Measurements from ENCODE around the gene KIF16B.
"Not testable (repeated sequence)": the region's sequence is repeated elsewhere in the genome, so short reads cannot be mapped to it uniquely, and the experiment has no call there.

KIF16B gene

DNA sequence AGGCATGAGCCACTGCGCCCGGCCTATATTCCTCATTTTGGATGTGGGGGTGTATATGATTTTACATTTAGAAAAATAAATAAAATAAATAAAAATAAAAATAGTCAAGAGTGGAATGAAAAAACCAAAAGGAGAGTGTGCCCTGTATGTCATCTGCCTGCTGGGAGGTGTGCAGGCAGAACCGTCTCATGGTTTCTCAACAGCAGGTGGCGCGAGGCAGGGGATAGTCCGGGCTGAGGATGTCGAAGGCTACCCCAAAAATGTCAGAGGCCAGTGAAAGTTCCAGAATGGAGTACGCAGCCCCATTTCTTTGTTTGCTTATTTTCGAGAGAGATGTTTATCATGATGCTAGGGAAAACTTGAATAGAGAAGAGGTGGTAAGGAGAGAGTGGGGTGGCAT is 16.4 kb upstream of the KIF16B start:
- DNase-seq (ENCODE audit: low spot score), result no peak

DNA sequence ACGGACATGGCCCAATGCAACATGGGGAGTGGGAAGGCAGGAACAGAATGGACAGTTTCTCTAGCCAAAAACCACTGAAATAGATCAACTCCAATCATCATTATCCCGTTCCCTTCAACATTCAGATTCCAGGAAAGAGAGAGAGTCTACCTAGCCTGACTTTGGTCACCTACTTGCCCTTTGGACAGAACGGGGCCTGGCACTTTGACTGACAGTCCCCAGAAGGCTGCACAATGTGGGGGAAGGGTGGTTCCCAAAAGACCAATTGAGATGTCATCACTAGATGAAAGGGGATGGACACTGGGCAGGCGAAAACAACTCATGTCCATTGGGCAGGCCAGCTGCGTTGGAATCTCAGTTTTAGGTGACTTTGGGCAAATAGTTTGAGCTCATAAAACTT is 15.0 kb upstream of the KIF16B start:
- no peak for DNase-seq (ENCODE audit: low spot score)

DNA sequence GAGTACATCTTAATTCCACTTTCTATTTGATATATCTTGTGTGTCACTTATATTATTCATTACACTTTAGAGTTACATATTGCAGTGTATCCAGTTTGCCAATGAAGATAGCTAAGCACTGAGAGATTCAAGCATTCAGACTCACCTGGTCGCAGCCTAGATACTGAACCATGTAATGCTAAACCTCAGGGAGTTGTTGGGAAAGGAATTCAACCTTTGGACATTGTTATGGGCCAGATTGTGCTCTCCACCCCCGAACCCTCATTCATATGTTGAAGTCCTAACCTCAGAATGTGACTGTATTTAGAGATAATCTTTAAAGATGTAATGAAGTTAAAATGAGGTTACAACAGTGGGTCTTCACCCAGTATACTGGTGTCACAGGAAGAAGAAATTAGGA is 13.8 kb upstream of the KIF16B start:
- DNase-seq (ENCODE audit: low spot score), result peak; percentile 42

DNA sequence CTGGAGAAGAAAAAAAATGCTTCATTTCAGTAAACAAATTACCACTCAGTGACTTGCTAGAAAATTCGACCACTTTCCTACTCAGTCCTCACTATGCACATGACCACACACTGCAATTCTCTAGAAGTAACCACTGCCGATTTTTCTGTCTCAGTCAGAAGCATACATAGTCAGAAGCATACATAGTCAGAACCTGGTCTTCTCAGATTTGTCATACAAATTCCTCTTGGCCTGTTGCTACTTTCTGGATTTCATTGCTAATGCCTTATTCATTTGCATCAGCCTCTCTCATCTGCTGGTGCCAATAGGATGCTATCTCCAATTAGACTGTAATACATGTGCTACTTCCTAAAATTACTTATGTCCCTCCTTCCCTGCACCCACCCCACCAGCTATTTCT is 10.2 kb upstream of the KIF16B start:
- no peak for DNase-seq (ENCODE audit: low spot score)

DNA sequence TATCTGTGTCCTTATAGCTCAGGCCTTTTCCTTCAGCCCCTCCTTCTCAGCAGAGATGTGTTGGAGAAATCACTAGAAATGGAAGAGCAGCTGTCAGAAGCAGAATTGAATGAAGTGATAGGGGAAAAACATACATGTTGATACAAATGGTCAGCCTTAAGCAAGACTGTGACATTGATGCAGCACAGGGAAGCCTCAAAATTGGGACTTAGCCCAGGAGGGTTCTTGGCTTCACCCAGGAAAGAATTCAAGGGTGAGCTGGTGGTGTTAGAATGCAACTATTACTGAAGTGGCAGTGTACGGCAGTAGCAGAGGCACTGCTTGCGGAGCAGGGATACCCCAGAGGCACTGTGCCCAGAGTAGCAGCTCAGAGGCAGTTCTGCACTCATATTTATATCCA is 8.0 kb upstream of the KIF16B start:
- no peak for DNase-seq (ENCODE audit: low spot score)

DNA sequence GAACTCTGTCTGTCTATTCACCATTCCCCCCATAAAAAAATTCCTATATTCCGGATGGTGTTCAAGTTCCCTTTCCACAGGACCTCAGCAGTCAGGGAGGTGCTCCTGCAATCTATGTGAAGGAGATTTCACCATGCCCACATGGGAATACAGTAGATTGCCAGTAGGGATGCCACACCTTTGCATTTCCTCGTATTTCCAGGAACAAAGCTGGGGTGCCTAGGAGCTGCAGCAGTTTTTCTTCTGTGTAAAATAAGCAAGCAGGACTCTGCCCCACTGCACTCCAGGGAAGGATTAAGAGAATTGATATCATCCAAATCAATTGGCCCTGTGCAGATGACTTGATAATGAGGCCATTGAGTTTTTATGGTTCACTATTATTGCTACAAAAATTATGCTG is 7.4 kb upstream of the KIF16B start:
- no peak for DNase-seq (ENCODE audit: low spot score)

DNA sequence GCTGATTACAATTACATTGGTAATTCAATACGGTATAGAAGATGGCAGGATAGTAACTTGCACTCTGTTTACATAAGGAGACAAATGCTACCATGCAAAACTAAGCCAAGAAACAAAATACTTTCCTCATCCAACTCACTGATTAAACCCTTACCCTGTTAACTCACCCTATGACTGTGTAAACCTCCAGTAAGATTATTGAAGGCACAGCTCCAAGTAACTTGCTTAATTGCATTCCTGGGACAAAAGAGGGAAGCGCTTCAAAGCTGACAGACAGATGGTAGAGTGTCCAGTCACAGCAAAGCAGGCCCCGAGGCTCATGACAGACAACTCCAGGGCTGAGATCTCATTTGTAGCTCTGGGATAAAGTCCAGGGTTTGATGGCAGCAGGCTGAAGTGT is 6.9 kb upstream of the KIF16B start:
- no peak for DNase-seq (ENCODE audit: low spot score)

DNA sequence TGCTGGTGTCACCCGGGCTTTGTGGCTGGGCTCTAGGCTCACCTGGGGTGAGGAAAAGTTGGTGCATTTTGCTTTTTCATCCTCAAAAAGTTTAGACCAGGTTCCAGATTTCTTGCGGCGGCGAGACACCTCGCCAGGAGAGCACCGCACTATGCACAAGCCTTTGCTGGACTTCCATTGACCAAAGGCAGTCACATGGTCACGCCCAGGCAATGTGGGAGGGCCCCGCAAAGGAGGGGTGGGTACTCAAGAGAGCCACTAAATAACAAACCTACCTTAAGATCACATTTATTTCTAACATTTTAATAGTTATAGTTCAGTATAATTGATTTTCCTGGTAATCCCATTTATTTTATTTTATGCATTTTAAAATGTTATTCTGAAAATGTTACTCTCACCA is 3.0 kb upstream of the KIF16B start:
- no peak for DNase-seq (ENCODE audit: low spot score)

DNA sequence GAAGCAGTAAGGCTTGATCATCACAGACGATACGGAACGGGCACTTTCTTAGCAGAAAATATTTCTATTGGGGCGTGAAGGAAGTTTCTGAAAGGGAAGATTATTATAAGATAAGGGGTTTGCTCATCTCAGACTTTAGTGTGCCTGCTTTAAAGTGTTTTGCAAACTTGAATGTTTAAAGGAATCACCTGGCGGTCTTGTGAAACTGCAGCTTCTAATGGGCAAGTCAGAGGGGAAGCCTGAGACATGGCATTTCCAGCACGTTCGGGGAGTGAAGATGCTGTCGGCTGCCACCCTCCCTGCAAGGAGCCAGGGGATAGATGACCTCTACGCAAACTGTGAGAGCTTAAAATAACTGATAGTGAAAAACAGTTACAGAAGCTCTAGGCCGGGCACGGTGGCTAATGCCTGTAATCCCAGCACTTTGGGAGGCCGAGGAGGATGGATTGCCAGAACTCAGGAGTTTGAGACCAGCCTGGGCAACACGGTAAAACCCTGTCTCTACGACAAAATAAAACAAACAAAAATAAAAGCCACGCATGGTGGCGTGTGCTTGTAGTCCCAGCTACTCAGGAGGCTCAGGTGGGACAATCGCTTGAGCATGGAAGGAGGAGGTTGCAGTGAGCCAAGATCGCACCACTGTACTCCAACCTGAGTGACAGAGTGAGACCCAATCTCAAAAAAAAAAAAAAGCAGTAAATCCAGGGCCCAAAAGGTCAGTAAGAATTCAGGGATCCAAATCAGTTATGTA is 2.3 kb upstream of the KIF16B start:
- DNase-seq (ENCODE audit: low spot score), result no peak

DNA sequence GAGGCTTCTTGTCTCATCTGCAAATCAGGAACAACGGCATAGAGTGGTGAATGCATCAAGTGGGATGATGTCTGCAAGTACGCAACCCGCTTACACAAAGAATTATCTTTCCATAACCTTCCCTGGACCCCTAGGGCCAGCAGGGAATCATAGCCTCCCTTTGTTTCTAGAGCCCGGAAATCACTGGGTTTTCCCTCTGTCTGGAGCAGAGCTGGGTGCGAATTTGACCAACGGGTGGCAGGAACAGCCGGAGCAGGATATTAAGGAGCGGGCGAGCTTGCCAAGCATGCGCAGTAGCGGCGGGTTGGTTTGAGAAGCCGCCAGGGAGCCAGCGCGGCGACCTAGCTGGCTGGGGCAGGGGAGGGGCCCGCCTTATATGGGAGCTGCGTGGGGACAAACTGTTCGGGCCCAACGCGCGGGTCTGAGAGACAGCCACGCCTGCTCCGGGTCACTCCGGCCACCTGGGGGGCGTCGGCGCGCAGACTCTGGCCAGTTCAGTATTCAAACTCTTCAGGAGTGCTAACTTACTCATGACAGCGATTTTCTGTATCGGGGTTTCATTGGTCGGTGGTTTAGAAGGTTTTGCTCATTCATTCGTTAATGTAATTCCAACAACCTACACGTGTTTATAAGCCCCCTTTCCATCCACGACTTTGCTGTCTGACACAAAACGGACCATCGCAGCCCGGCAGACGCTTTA is 1.6 kb upstream of the KIF16B start:
- peak; percentile 88 for DNase-seq (ENCODE audit: low spot score)

DNA sequence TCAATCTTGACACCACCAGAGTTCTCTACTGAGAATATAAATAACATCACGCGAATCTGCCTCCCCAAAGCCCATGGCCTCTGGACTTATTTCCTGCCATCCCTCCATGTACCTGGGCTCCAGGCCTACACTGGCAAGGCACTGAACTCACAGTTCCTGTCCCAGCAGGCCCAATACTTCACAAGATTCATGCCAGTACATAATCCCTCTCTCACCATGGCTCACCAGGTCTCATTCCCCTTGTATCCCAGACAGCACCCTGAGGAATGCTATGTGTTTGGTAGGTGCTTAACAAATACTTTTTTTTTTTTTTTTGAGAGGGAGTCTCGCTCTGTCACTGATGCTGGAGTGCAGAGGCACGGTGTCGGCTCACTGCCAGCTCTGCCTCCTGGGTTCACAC is 1.9 kb downstream of the KIF16B start:
- DNase-seq (ENCODE audit: low spot score), result no peak

DNA sequence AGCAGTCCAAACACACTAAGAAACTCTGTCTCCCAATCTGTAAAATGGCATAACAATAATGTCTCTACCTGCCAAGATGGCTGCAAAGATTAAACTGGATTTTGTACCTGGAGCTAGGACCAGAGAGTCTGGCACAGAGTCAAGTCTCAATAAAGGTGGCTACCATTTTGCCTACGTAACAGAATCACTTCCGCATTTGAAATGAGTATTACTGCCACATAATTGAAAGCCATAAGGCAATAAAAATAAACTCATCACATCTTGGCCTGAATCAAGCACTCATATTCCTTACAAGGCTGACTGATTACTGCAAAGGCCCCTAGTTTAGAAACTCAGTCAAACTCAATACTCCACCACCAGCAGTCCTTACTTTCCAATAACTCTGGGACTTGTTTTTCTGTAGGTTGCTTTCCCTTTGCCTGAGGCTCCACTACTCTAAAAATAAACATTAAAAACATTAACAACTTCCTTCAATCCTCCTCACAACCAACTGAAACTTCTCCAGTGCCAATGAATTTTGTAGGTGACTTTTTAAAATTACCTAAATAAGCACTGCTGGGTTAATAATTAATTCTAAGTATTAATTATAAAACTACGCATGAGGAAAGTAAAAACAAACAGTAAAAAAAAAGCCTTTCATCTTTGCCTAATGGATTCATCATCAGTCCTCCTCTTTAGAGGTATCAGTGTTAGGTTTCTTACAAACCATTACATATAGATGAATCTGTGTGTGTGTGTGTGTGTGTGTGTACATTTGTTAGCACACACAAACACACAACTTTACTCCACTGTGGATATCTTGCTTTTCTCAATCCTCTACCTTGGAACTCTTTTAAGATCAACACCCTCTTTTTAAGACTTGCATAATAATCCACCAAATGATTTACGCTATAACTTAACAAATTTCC is 3.7 kb downstream of the KIF16B start:
- DNase-seq (ENCODE audit: low spot score), result peak; percentile 91

DNA sequence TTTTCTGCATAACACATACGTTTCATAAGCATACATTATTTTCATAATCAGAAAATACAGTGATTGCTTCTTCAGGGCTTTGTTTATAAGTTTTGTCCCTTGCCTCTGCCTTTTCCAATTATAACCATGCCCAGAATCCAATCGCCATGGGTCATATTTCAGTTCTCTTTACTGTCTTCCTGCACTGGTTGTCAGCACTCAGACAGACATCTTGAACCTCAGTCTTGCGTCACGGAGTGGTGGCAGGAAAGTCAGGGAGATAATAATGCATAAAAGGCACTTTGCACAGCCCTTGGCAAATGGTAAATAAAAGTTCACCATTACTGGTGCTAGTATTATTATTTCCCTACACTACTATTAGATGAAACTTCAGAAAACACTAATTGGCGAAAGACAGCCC is 7.2 kb downstream of the KIF16B start:
- DNase-seq (ENCODE audit: low spot score), result no peak

DNA sequence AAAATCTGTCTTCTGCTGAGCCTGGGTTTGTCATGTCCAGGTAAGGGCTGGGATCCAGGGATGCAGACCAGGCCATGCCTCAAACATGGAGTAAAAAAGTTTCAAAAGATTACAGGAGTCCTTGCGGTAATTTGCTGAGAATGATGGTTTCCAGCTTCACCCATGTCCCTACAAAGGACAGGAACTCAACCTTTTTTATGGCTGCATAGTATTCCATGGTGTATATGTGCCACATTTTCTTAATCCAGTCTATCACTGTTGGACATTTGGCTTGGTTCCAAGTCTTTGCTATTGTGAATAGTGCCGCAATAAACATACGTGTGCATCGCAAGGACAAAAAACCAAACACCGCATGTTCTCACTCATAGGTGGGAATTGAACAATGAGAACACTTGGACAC is 9.2 kb downstream of the KIF16B start:
- not testable (repeated sequence) for DNase-seq (ENCODE audit: low spot score)

DNA sequence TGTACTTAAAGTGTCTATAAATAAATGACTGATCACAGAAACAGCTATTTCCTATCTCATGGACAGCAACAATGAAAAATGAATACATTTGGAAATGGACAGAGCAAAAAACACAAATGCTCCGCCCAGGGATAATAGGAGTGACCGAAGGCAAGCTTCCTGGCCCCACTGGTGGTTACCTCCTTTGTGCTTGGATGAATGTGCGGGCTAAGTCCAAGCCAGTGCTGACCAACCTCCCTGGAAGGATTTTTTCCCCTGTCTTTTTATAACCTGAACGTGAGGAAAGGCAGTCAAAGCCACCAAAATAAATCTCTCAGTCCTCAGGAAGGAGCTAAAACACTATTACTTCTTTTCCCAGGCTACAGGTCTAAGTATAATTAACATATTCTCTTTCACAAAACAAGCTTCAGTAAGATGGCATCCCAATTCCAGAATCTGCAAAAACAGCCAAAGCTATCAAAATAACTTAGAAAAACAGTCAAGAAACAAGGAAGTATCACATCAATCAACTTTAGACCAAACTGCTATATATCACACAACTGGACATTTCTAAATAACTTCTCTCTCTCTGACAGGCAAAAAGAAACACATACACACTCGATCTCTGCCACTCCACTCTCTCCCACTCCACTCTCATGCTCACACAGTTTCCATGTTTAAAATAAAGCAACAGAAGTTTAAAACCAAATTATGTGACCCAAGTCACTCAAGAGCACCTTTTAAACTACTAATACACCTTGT is 10.0 kb downstream of the KIF16B start:
- no peak for DNase-seq (ENCODE audit: low spot score)

DNA sequence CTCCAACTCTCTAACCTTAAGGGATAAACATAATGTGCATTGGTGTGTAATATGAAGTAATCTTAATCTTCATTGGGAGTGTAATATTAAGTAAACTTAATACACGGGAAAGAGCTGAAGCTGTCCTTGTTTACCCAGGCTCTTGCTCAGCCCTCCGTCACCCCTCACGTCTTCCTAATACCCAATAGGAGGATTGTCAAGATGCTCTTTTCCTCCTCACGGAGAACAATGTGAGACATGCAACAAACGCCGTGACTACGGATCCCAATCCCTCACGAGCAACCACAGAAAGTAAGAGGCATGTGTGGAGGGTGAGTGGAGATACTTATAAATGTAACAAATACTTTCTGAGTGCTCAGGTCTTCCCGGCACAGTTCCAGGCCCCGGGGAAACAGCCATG is 11.0 kb downstream of the KIF16B start:
- no peak for DNase-seq (ENCODE audit: low spot score)

DNA sequence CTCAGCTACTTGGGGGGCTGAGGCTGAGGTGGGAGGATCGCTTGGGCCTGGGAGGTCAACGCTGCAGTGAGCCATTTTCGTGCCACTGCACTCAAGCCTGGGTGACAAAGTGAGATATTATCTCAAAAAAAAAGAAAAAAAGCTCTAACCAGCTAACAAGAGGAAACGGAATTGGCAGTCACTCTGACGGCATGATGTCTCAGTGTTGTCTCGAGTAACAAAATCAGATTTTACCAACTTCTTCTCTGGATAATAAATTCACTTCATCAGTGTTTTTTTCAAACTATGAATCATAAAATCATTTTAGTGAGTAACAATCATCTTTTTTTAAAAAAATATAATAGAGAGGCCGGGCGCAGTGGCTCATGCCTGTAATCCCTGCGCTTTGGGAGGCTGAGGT is 12.6 kb downstream of the KIF16B start:
- no peak for DNase-seq (ENCODE audit: low spot score)

DNA sequence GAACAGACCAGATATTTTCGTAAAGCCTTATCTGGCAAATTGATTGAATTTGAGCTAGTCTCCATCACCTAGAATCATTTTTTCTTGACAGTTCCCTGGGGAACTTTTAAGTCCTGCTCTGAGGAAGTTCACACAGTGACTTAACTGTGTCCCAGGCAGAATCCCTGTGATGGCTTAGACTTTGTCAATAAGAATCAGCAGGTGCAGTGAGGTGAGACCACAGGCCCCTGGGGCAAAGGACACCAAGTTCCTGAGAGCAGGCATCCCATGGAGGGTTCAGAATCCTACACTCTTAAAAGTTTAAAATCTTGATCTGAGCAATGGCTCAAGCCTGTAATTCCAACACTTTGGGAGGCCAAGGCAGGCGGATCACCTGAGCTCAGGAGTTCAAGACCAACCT is 13.0 kb downstream of the KIF16B start:
- DNase-seq (ENCODE audit: low spot score), result no peak

DNA sequence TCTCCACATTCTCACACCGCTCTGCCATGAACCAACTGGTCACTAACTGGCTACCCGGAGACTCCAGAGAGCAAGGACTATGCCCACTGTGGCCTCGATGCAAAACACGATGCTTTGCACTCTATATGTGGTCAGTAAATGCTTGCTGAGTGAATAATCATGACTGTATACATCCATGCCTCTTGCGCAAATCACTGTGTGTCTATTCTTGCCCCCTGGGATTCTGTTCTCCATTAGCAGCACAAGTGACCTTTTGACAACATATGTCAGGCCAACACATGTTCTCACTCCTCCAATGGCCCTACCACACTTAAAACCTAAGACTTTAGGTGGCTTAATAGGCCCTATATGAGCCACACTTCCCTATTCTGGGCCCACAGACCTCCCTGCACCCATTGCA is 16.9 kb downstream of the KIF16B start:
- DNase-seq (ENCODE audit: low spot score), result no peak

DNA sequence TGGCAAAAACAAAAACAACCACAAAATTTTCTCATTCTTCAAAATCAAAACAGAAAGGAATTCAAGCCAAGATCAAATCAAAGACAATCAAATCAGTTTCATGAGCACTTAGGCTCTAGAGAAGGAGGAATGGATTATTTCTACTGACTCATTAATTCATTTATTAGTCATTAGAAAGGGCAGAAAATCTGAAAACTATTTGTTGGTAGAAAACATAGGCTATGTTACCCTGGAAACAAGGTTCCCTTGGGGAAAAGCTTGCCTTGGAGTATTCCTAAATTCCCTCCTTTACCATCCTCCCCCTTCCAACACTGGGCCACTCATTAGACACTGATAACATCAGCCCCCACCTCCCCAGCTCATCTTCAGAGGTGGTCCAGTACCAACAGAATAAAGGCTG is 17.5 kb downstream of the KIF16B start:
- DNase-seq (ENCODE audit: low spot score), result no peak

DNA sequence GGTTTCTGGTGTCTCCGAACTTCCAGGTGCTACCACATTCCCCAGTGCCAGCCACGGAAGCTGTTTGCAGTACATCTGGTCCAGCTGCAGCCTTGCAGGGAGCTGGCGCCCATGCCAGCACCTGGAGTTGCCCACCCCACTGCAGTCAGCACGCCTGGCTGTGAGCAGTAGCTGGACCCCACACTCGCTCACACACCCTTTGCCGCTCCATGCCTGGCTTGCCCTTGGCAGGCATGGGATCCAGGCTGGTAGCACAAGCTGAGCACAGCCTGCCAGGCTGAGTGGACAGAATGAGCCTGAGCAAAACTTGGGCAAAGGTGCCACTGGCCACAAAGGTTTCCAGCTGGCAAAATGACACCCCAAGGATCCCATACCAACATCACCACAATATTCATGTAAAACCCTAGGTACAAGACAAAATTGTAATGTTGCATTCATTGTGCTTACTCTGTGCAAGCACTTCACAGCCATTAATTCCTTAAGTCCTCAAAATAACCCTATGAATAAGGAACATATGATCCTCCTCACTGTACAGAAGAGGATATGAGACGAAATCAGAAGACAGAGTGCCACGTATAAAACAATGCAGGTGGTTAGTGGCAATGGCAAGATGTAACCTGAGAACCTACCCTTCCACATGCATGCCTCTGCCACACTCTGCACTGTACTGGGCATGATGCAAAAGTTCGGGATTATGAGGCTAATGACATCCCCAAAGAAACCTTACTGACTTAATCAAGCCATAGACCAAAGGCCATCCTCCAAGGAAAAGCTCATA is 18.3 kb downstream of the KIF16B start:
- DNase-seq (ENCODE audit: low spot score), result no peak

Measured in SW480 (cell line).